Neuronal stem cell (in vitro differentiated cells): ENCODE data around the gene MRPS34.
A peak's percentile ranks its signal among the peaks of the same experiment; 100 is the strongest.

ENCODE experiments used
- DNase-seq: peaks from one replicate; pipeline ENCODE4 v3.0.0-alpha.2; 2013; ENCODE audit warnings: low spot score
- H2AFZ ChIP-seq: one replicate; pipeline ENCODE4 v1.6.1; 2013; ENCODE audit warnings: mild to moderate bottlenecking, low read length, inconsistent platforms
- H2AK5ac ChIP-seq: 2 replicates; pipeline ENCODE4 v1.6.1; 2013; ENCODE audit warnings: low read depth, mild to moderate bottlenecking, inconsistent platforms, low read length, moderate library complexity, mixed read lengths
- H2BK120ac ChIP-seq: 2 replicates; pipeline ENCODE4 v1.6.1; 2013; ENCODE audit warnings: low read depth, mild to moderate bottlenecking, inconsistent platforms, low read length, moderate library complexity, mixed read lengths
- H2BK12ac ChIP-seq: one replicate; pipeline ENCODE4 v1.6.1; 2013; ENCODE audit warnings: low read length, inconsistent platforms
- H2BK15ac ChIP-seq: 2 replicates; pipeline ENCODE4 v1.6.1; 2013; ENCODE audit warnings: mild to moderate bottlenecking, low read length, inconsistent platforms, mixed read lengths
- H2BK5ac ChIP-seq: one replicate; pipeline ENCODE4 v1.6.1; 2013; ENCODE audit warnings: inconsistent platforms, mild to moderate bottlenecking, low read length, moderate library complexity
- H3K14ac ChIP-seq: one replicate; pipeline ENCODE4 v1.6.1; 2013; ENCODE audit warnings: low read length, inconsistent platforms
- H3K18ac ChIP-seq: 2 replicates; pipeline ENCODE4 v1.6.1; 2013; ENCODE audit warnings: low read length, inconsistent platforms
- H3K23ac ChIP-seq: 2 replicates; pipeline ENCODE4 v1.6.1; 2013; ENCODE audit warnings: low read depth, mild to moderate bottlenecking, mixed read lengths, low read length, inconsistent platforms; ENCODE audit not compliant: poor library complexity
- H3K27ac ChIP-seq: replicated peaks from 3 replicates; pipeline ENCODE4 v1.5.1; 2013; ENCODE audit warnings: low read length, inconsistent platforms
- H3K27me3 ChIP-seq, 3 experiments: 2 replicates each; pipeline ENCODE4 v1.6.1; 2013; ENCODE audit warnings: low read length in 3 of 3, mild to moderate bottlenecking in 2 of 3, inconsistent platforms in 1 of 3, low read depth in 1 of 3, mixed read lengths in 1 of 3, moderate library complexity in 1 of 3; ENCODE audit not compliant: control insufficient read depth in 3 of 3, insufficient read depth in 3 of 3
- H3K36me3 ChIP-seq, 2 donors: replicated peaks in 1 of 2; 2 replicates each; pipeline ENCODE4 v1.6.1; 2013; ENCODE audit warnings: low read length in 2 of 2; ENCODE audit not compliant: control insufficient read depth in 2 of 2, insufficient read depth in 2 of 2
- H3K4ac ChIP-seq: 2 replicates; pipeline ENCODE4 v1.6.1; 2013; ENCODE audit warnings: inconsistent platforms, mild to moderate bottlenecking, low read length, moderate library complexity
- H3K4me1 ChIP-seq, 2 donors: 1 replicate in 1 of 2; 2 replicates in 1 of 2; pipeline ENCODE4 v1.6.1; 2013; ENCODE audit warnings: low read length in 2 of 2, low read depth in 1 of 2; ENCODE audit not compliant: control insufficient read depth in 2 of 2, insufficient read depth in 1 of 2
- H3K4me2 ChIP-seq: one replicate; pipeline ENCODE4 v1.6.1; 2013; ENCODE audit warnings: mild to moderate bottlenecking, low read length, inconsistent platforms; ENCODE audit not compliant: insufficient read depth, poor library complexity, severe bottlenecking
- H3K4me3 ChIP-seq, 2 donors: 2 replicates each; pipeline ENCODE4 v1.5.1; 2013; ENCODE audit warnings: low read length in 2 of 2, mild to moderate bottlenecking in 2 of 2, inconsistent platforms in 1 of 2, moderate library complexity in 1 of 2
- H3K79me1 ChIP-seq: one replicate; pipeline ENCODE4 v1.6.1; 2013; ENCODE audit warnings: low read depth, mild to moderate bottlenecking, inconsistent platforms, low read length, moderate library complexity
- H3K9ac ChIP-seq: one replicate; pipeline ENCODE4 v1.6.1; 2013; ENCODE audit warnings: mild to moderate bottlenecking, low read depth, low read length, inconsistent platforms; ENCODE audit not compliant: poor library complexity
- H3K9me3 ChIP-seq, 2 donors: replicated peaks in 1 of 2; 2 replicates each; pipeline versions ENCODE3 to v1.6.1; 2013; ENCODE audit warnings: low read length in 2 of 2, mild to moderate bottlenecking in 2 of 2, inconsistent platforms in 1 of 2, low read depth in 1 of 2, mixed read lengths in 1 of 2, moderate library complexity in 1 of 2; ENCODE audit not compliant: control insufficient read depth in 2 of 2, insufficient read depth in 1 of 2
- H4K8ac ChIP-seq: one replicate; pipeline ENCODE4 v1.6.1; 2013; ENCODE audit warnings: low read depth, mild to moderate bottlenecking, inconsistent platforms, low read length, moderate library complexity
- H4K91ac ChIP-seq: one replicate; pipeline ENCODE4 v1.6.1; 2013; ENCODE audit warnings: low read length, low read depth, mild to moderate bottlenecking, inconsistent platforms; ENCODE audit not compliant: poor library complexity
- WGBS, 2 donors: extraction: QIAGEN DNeasy Blood & Tissue Kit; methylation state at CpG; one replicate each; pipeline ENCODE4 v1.1.7; 2013; ENCODE audit warnings: missing lambda C conversion rate in 2 of 2, mixed read lengths in 1 of 2; ENCODE audit not compliant: insufficient read length in 2 of 2, insufficient replicate concordance in 1 of 2; ENCODE audit errors: extremely low coverage in 2 of 2; 5-methylcytosine and 5-hydroxymethylcytosine counted together

The MRPS34 gene

GRCh38 chr16:1774448-1774780 is 1.5 kb upstream of the MRPS34 start:
- no peak overlapping the region for H2BK15ac ChIP-seq
- peaks cover 12% of the 10 kb centered on the region in 2 donors for H3K4me1 ChIP-seq
- no peak overlapping the region for H2BK12ac ChIP-seq
- H3K36me3 ChIP-seq, result peaks cover 29 to 65% of the 10 kb centered on the region in 2 donors
- H3K4me2 ChIP-seq, result no peak overlapping the region
- H2BK5ac ChIP-seq, result peak overlapping the region; percentile 94
- H3K79me1 ChIP-seq, result peaks cover 32% of the 10 kb centered on the region
- peak overlapping the region in 1 of 2 donors; percentile 99 for H3K4me3 ChIP-seq
- no peak overlapping the region for H4K8ac ChIP-seq
- WGBS, 2 donors, result no CpG with 5 or more reads among the region's 7 CpGs
- no peak overlapping the region for H3K27ac ChIP-seq
- H3K9me3 ChIP-seq, result no peaks in the 10 kb centered on the region
- H2BK120ac ChIP-seq, result no peak overlapping the region
- no peak overlapping the region for H3K18ac ChIP-seq
- H3K4ac ChIP-seq, result no peak overlapping the region
- H3K9ac ChIP-seq, result peak overlapping the region; percentile 78
- DNase-seq, result no peak
- H2AK5ac ChIP-seq, result peak overlapping the region; percentile 98
- no peak overlapping the region for H4K91ac ChIP-seq
- H3K23ac ChIP-seq, result peak overlapping the region; percentile 20
- no peak overlapping the region for H3K14ac ChIP-seq
- no peak overlapping the region for H2AFZ ChIP-seq
- no peaks in the 10 kb centered on the region for H3K27me3 ChIP-seq

GRCh38 chr16:1773703-1774447 is 941 bp upstream of the MRPS34 start:
- H3K4ac ChIP-seq, result peak overlapping the region; percentile 99
- peaks cover 31% of the 10 kb centered on the region for H3K79me1 ChIP-seq
- WGBS, 2 donors, result no CpG with 5 or more reads among the region's 45 CpGs
- peak overlapping the region; percentile 49 for H3K27ac ChIP-seq
- H3K9me3 ChIP-seq, result no peaks in the 10 kb centered on the region
- H3K36me3 ChIP-seq, result peaks cover 29 to 65% of the 10 kb centered on the region in 2 donors
- H3K27me3 ChIP-seq, result no peaks in the 10 kb centered on the region
- no peak overlapping the region for H2BK15ac ChIP-seq
- peak overlapping the region; percentile 63 for H2BK120ac ChIP-seq
- peak overlapping the region; percentile 98 for H3K4me2 ChIP-seq
- H3K18ac ChIP-seq, result peak overlapping the region; percentile 98
- peak overlapping the region; percentile 96 for H3K9ac ChIP-seq
- no peak for DNase-seq
- H2AFZ ChIP-seq, result peak overlapping the region; percentile 100
- H3K4me3 ChIP-seq, result peak overlapping the region; percentile 99
- H2BK12ac ChIP-seq, result peak overlapping the region; percentile 58
- H3K23ac ChIP-seq, result peak overlapping the region; percentile 99
- peak overlapping the region; percentile 94 for H2BK5ac ChIP-seq
- H3K14ac ChIP-seq, result peak overlapping the region; percentile 91
- H2AK5ac ChIP-seq, result peak overlapping the region; percentile 98
- peaks cover 12% of the 10 kb centered on the region in 2 donors for H3K4me1 ChIP-seq
- H4K91ac ChIP-seq, result no peak overlapping the region
- H4K8ac ChIP-seq, result no peak overlapping the region

GRCh38 chr16:1772362-1772907 is 499 bp downstream of the MRPS34 start, which contains the start of gene EME2:
TSS of gene EME2 (plus strand) at chr16:1772810. CDS start at chr16:1773228, 418 bp downstream.
- Histone ChIP-seq H3K4me3 (peak within 1 kb of the TSS; percentile 99), H2AK5ac (peak within 1 kb of the TSS; percentile 98), H2BK5ac (peak within 1 kb of the TSS; percentile 94), H2BK15ac (peak within 1 kb of the TSS; percentile 97), H3K27ac (peak within 1 kb of the TSS; percentile 92), H2BK12ac (peak within 1 kb of the TSS; percentile 84), H4K8ac (peak within 1 kb of the TSS; percentile 65), H3K36me3 (peaks cover 31 to 65% of the 10 kb centered on the region in 2 donors), H3K4me2 (peak within 1 kb of the TSS; percentile 98), H3K23ac (peak within 1 kb of the TSS; percentile 99), H3K27me3 (no peaks in the 10 kb centered on the region), H3K18ac (peak within 1 kb of the TSS; percentile 98), H3K4me1 (peaks cover 12% of the 10 kb centered on the region in 2 donors), H2AFZ (peak within 1 kb of the TSS; percentile 100), H3K4ac (peak within 1 kb of the TSS; percentile 99), H3K9ac (peak within 1 kb of the TSS; percentile 99), H3K14ac (peak within 1 kb of the TSS; percentile 91), H4K91ac (no peak within 1 kb of the TSS), H3K9me3 (no peaks in the 10 kb centered on the region), H2BK120ac (peak within 1 kb of the TSS; percentile 67), H3K79me1 (peaks cover 31% of the 10 kb centered on the region)
- no CpG with 5 or more reads among the region's 53 CpGs for WGBS, 2 donors
- peak; percentile 14 for DNase-seq

- H2BK15ac ChIP-seq, result peak overlapping the region; percentile 24
- H3K18ac ChIP-seq, result peak overlapping the region; percentile 76
- peak overlapping the region; percentile 99 for H3K23ac ChIP-seq
- H4K91ac ChIP-seq, result no peak overlapping the region
- peak overlapping the region; percentile 100 for H2AFZ ChIP-seq
- H2AK5ac ChIP-seq, result peak overlapping the region; percentile 90
- H3K4me1 ChIP-seq, result peaks cover 12% of the 10 kb centered on the region in 2 donors
- H3K9ac ChIP-seq, result peak overlapping the region; percentile 99
- no peaks in the 10 kb centered on the region for H3K27me3 ChIP-seq
- peaks cover 30% of the 10 kb centered on the region for H3K79me1 ChIP-seq
- peak overlapping the region; percentile 67 for H2BK120ac ChIP-seq
- peaks cover 28 to 65% of the 10 kb centered on the region in 2 donors for H3K36me3 ChIP-seq
- H3K14ac ChIP-seq, result peak overlapping the region; percentile 56
- no peak overlapping the region for H4K8ac ChIP-seq
- no CpG with 5 or more reads among the region's 22 CpGs for WGBS, 2 donors
- H3K4me2 ChIP-seq, result peak overlapping the region; percentile 98
- peak overlapping the region; percentile 26 for H3K27ac ChIP-seq
- DNase-seq, result peak; percentile 24
- no peaks in the 10 kb centered on the region for H3K9me3 ChIP-seq
- H3K4me3 ChIP-seq, result peak overlapping the region; percentile 99
- H2BK5ac ChIP-seq, result no peak overlapping the region
- peak overlapping the region; percentile 30 for H2BK12ac ChIP-seq
- H3K4ac ChIP-seq, result peak overlapping the region; percentile 53
These were observed 1.0 kb downstream of the MRPS34 start for GRCh38 chr16:1771864-1772361.
